ENCODE measurements around the gene LRRC51.

DNA sequence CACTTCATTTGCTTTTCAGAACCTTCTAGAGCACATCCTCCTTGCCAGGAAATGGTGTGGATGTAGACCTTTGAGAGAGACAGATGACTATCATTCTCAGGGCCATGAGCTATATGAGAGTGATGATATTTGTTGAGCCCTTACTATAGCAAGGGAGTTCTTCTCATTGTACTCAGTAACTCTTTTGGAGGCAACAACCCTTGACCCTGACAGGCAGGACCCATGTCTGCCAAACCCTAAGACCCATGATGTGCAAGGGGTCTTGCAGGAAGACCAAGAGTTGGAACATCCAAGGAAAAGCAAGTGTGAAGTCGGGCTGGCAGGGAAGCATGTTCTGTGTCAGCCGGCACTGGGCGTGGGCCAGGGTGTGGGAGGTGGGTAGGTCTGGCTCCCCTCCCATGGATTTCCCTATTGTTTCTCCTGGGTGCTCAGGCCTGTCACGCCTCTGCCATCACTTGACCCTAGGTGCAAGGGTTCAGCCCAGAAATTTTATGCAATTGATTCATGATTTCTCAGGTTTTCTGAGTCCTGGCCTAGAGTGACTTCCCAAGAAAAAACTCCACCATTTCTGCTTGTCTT lies 56.1 kb downstream of the LRRC51 start:
- TF ChIP-seq POLR2A (IDR thresholded peaks at IDR 0.05; ENCODE audit: low read depth) (no peak), POLR2AphosphoS5 (IDR thresholded peaks at IDR 0.05) (no peak), EP300 (IDR thresholded peaks at IDR 0.05) (no peak)
- TF ChIP-seq, protein P1, sequence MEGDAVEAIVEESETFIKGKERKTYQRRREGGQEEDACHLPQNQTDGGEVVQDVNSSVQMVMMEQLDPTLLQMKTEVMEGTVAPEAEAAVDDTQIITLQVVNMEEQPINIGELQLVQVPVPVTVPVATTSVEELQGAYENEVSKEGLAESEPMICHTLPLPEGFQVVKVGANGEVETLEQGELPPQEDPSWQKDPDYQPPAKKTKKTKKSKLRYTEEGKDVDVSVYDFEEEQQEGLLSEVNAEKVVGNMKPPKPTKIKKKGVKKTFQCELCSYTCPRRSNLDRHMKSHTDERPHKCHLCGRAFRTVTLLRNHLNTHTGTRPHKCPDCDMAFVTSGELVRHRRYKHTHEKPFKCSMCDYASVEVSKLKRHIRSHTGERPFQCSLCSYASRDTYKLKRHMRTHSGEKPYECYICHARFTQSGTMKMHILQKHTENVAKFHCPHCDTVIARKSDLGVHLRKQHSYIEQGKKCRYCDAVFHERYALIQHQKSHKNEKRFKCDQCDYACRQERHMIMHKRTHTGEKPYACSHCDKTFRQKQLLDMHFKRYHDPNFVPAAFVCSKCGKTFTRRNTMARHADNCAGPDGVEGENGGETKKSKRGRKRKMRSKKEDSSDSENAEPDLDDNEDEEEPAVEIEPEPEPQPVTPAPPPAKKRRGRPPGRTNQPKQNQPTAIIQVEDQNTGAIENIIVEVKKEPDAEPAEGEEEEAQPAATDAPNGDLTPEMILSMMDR (IDR thresholded peaks at IDR 0.05), result no peak
